ENCODE data around the gene MSX2. TPM values are rescaled to one million over a fixed set of nuclear protein-coding genes. Genes with fewer than 3 reads are reported as not detected.

Gene MSX2
- total and polyA plus RNA-seq, 9 of the 15 experiments (the other 6 are each of a cell fraction or from before 2014, with no cell fraction given), result not detected

DNA sequence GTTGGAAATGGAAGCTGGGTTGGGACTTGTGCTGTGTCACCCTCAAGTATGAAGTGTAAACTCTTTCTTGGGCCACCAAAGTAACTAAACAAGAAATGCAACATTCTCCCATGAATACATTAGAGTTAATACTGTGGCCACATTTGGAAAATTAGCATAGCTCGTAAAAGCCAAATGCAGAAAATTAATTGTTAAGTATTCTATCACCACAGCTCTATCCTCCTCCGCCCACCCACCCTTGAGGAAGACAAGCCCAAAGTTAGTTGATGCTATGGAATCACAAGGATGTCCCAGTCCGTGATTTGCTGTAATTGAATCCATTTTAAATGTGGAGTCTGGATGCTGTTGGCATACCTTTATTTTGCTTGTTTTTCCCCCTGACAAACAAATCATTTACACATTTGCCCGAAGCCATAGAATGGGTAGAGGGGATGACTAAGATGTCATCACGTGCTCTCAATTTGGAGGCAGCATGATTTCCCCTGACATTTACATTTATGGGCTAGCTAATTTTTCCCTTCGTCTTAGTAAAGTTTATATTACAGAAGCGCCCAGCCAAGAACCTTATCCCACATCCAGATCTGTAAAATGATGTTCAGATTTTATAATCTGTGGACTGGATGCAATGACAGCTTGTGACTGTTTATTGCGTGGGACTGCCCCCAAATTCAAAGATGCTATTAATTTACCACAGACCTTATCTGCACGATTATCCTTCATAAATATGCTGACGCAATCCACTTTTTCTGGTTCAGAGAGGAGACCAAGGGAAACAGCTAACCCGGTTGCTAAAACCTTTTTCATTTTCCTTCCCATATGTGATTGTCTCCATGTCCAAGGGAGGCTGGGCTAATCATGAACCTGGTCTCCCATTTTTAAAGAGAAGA, 3.7 kb downstream of the MSX2 start:
- no peak overlapping the region for H3K27ac ChIP-seq (ENCODE audit: extremely low read depth, low read depth, low read length)
- no peaks in the 10 kb centered on the region for H4K20me1 ChIP-seq (replicated peaks; ENCODE audit: control insufficient read depth, insufficient read depth, low read length)
- ChIA-PET POLR2A (no interaction called here), CTCF (ENCODE audit: low intra/inter-chr PET ratio) (interaction anchor here (0.8 kb wide), 1 partner anchor 27 kb away, joined by 3 read pairs; no protein-coding TSS in a partner anchor)
- H3K4me2 ChIP-seq (ENCODE audit: insufficient read depth, low read length), result no peak overlapping the region
- in situ Hi-C loops (cut with MboI), result no loop called here
- no peaks in the 10 kb centered on the region for H3K9me1 ChIP-seq (ENCODE audit: control insufficient read depth, insufficient read depth, low read length)
- peaks cover 23 to 52% of the 10 kb centered on the region in 2 experiments; a peak in 3 of 5 replicates for H3K27me3 ChIP-seq (ENCODE audit: control insufficient read depth in 2 of 2, insufficient read depth in 2 of 2, low read length in 2 of 2)
- ATAC-seq, result no peak
- DNase-seq (ENCODE audit: extremely low read depth in 1 of 4, low spot score in 3 of 4), result no peak
- intact Hi-C loops (cut with micrococcal nuclease), result no loop called here
- BruUV-seq (replicated peaks), result no TSS peak
- H3K4me1 ChIP-seq (replicated peaks in 1 of 2; ENCODE audit: control insufficient read depth in 2 of 2, insufficient read depth in 2 of 2, low read length in 2 of 2), result peaks cover 0 to 8% of the 10 kb centered on the region in 2 experiments; a peak in 1 of 5 replicates
- H3K9ac ChIP-seq (ENCODE audit: insufficient read depth in 1 of 2, low read depth in 2 of 2, low read length in 2 of 2), result no peak overlapping the region
- no peaks in the 10 kb centered on the region for H3K36me3 ChIP-seq (ENCODE audit: control insufficient read depth, insufficient read depth, low read length)
- no peak for FAIRE-seq
- H2AFZ ChIP-seq (ENCODE audit: low read depth, low read length), result no peak overlapping the region
- no peaks in the 10 kb centered on the region for H3K9me3 ChIP-seq (replicated peaks; ENCODE audit: control insufficient read depth, insufficient read depth, low read depth, low read length)
- no peak overlapping the region for H3K4me3 ChIP-seq
- 1% methylated on average over 11 of the region's 11 CpGs for WGBS (ENCODE audit: insufficient coverage, low coverage, missing lambda C conversion rate)
- H3K79me2 ChIP-seq (ENCODE audit: control insufficient read depth, insufficient read depth, low read length), result no peaks in the 10 kb centered on the region
- TF ChIP-seq, protein P1, sequence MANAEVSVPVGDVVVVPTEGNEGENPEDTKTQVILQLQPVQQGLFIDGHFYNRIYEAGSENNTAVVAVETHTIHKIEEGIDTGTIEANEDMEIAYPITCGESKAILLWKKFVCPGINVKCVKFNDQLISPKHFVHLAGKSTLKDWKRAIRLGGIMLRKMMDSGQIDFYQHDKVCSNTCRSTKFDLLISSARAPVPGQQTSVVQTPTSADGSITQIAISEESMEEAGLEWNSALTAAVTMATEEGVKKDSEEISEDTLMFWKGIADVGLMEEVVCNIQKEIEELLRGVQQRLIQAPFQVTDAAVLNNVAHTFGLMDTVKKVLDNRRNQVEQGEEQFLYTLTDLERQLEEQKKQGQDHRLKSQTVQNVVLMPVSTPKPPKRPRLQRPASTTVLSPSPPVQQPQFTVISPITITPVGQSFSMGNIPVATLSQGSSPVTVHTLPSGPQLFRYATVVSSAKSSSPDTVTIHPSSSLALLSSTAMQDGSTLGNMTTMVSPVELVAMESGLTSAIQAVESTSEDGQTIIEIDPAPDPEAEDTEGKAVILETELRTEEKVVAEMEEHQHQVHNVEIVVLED (CRISPR knock-in tag; IDR thresholded peaks at IDR 0.05), result no peak
- TF ChIP-seq ZNF79 (CRISPR knock-in tag; IDR thresholded peaks at IDR 0.05; ENCODE audit: low read depth), result no peak
- no peak for TF ChIP-seq TCF7 (IDR thresholded peaks at IDR 0.05; ENCODE audit: borderline replicate concordance)
- TF ChIP-seq, protein P2, sequence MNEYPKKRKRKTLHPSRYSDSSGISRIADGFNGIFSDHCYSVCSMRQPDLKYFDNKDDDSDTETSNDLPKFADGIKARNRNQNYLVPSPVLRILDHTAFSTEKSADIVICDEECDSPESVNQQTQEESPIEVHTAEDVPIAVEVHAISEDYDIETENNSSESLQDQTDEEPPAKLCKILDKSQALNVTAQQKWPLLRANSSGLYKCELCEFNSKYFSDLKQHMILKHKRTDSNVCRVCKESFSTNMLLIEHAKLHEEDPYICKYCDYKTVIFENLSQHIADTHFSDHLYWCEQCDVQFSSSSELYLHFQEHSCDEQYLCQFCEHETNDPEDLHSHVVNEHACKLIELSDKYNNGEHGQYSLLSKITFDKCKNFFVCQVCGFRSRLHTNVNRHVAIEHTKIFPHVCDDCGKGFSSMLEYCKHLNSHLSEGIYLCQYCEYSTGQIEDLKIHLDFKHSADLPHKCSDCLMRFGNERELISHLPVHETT (CRISPR knock-in tag; conservative IDR thresholded peaks at IDR 0.05 in 1 of 2, IDR thresholded peaks at IDR 0.05 in 1 of 2), result no peak
- TF ChIP-seq YY1 (IDR thresholded peaks at IDR 0.05; ENCODE audit: borderline replicate concordance in 1 of 3, control insufficient read depth in 1 of 3, extremely low read depth in 1 of 3, insufficient read depth in 3 of 3, insufficient read length in 1 of 3, insufficient replicate concordance in 2 of 3, low read depth in 1 of 3, low read length in 2 of 3), result no peak
- TF ChIP-seq, protein P3, sequence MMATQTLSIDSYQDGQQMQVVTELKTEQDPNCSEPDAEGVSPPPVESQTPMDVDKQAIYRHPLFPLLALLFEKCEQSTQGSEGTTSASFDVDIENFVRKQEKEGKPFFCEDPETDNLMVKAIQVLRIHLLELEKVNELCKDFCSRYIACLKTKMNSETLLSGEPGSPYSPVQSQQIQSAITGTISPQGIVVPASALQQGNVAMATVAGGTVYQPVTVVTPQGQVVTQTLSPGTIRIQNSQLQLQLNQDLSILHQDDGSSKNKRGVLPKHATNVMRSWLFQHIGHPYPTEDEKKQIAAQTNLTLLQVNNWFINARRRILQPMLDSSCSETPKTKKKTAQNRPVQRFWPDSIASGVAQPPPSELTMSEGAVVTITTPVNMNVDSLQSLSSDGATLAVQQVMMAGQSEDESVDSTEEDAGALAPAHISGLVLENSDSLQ (IDR thresholded peaks at IDR 0.05), result no peak
- TF ChIP-seq E2F3 (CRISPR knock-in tag; IDR thresholded peaks at IDR 0.05), result no peak
- no peak for TF ChIP-seq ZNF134 (CRISPR knock-in tag; conservative IDR thresholded peaks at IDR 0.05)
- no peak for TF ChIP-seq PHTF2 (CRISPR knock-in tag; IDR thresholded peaks at IDR 0.05)
- no peak for TF ChIP-seq THAP12 (CRISPR knock-in tag; IDR thresholded peaks at IDR 0.05)
- no peak for TF ChIP-seq KDM1A (IDR thresholded peaks at IDR 0.05)
- TF ChIP-seq CHD4 (IDR thresholded peaks at IDR 0.05; ENCODE audit: insufficient read depth, insufficient replicate concordance, low read depth, low read length, poor library complexity, severe bottlenecking), result no peak
- no peak for TF ChIP-seq ZC3H4 (CRISPR knock-in tag; IDR thresholded peaks at IDR 0.05; ENCODE audit: borderline replicate concordance)
